GM12865 (cell line): ENCODE measurements around the gene TPBGL.
A peak's percentile ranks its signal among the peaks of the same experiment; 100 is the strongest.

ENCODE experiments used
- DNase-seq: peaks from one replicate; pipeline ENCODE4 v3.0.0; 2010; ENCODE audit warnings: low read depth
- H3K4me3 ChIP-seq: 2 replicates; pipeline ENCODE4 v1.5.1; 2011; ENCODE audit warnings: mild to moderate bottlenecking, low read depth, low read length, control low read depth
- TF ChIP-seq, protein P1 (sequence below): IDR thresholded peaks from 2 replicates; pipeline ENCODE4 v1.5.1; 2011; ENCODE audit warnings: low read length, control low read depth, low read depth, inconsistent platforms; ENCODE audit not compliant: insufficient read depth; ENCODE audit errors: missing control alignments

Gene TPBGL

DNA sequence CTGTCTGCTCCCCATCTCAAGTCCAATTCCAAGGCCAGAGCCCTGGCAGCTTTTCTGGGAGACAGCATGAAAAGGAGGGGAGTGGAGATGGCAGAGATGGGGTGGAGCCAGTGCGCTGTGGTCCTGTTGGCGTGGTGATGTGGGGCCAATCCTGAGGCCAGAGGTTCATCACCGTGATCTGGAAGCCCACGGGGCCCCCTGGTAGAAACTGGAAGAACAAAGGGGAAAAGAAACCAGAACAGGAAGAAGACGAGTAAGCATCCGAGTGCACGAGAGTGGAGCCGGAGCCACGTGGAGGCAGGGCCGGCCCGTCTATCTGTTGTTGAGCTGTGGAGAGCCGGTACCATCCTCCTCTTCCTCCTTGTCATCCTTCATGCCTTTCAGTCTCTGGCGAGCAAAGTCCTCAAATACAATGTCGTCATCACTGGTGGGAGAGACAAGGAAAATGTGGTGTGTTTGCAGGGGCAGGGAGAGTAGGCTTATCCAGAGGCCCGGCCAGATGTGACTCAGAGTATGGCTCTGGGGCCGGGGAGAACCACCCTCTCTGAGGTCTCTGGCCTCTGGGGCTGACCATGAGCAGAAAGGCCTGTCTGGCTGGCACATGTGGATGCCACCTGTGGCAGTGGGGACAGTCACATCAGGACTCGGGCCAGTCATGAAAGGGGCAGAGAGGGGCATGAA lies 25.4 kb downstream of the TPBGL start:
- TF ChIP-seq, protein P1, sequence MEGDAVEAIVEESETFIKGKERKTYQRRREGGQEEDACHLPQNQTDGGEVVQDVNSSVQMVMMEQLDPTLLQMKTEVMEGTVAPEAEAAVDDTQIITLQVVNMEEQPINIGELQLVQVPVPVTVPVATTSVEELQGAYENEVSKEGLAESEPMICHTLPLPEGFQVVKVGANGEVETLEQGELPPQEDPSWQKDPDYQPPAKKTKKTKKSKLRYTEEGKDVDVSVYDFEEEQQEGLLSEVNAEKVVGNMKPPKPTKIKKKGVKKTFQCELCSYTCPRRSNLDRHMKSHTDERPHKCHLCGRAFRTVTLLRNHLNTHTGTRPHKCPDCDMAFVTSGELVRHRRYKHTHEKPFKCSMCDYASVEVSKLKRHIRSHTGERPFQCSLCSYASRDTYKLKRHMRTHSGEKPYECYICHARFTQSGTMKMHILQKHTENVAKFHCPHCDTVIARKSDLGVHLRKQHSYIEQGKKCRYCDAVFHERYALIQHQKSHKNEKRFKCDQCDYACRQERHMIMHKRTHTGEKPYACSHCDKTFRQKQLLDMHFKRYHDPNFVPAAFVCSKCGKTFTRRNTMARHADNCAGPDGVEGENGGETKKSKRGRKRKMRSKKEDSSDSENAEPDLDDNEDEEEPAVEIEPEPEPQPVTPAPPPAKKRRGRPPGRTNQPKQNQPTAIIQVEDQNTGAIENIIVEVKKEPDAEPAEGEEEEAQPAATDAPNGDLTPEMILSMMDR = no peak
- H3K4me3 ChIP-seq = no peak overlapping the region
- no peak for DNase-seq

DNA sequence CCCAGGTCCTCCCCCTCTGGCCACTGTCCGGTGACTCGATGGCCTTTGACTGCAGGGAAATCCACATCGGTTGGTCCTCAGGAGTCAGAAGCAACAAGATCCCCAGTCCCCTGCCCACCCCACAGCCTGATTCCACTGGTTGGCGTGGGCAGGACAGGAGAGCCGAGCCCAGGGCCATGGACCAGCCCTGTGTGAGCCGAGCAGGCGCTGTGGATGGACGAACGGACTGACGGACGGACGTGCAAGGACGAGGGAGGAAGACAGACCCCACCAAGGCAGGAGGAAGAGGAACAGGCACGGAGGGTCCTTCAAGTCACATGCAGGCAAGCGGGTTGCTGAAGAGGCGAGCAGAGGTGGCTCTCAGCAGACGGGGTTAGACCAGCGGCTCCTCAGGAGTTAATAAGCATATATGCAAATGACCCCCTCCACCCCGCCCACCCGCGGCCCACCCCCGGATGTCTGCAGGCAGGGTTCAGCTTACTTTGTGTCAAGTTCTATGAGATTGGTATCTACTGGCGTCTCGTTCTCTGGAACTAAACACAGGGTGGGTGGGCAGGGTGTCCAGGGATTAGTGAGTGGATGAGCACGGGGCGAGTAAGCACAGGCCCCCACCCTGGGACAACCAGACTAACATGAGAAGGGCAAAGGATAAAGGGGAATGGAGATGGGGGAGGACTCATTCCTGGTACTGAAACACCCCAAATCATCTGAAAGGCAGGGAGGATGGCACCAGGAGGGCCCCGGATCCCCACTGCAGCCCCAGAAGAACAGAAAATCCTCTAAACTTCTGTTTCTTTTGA lies 26.8 kb downstream of the TPBGL start:
- no peak for DNase-seq
- no peak overlapping the region for H3K4me3 ChIP-seq
- TF ChIP-seq, protein P1 = no peak

DNA sequence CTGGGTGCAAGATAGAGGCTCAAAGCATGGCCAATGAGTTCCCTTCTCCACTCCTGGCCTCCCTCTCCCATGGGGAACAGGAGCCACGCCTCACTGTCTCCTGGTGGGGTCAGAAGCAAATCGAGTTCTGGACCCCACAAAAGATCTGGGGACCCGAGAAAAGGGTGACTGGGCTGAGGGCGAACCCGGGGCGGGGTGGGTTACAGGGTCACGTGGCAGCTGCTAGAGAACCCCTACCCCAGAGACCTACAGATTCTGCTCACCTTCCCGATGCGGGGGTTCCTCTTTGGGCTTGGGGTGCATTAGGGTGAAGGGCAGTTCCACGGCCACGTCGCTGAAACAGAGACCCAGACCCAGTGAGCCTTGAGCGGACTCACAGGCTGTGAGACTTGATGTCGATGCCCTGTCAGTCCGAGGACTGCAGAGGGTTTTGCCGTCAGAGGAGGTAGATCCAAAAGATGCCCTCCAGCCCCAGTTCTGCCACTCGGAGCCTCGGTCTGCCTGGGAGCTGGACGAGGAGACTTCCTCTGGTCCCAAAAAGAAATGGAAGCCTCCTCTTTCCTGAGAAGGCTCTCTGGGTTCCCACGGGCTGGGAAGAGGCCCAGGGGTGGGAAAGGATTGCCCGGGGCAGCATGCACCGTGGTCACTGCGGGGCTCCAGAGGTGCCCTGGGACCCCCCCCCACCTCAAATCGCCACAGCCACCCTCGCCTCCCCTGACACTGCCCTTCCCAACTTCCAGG lies 28.2 kb downstream of the TPBGL start:
- no peak overlapping the region for H3K4me3 ChIP-seq
- TF ChIP-seq, protein P1 = no peak
- DNase-seq = no peak

DNA sequence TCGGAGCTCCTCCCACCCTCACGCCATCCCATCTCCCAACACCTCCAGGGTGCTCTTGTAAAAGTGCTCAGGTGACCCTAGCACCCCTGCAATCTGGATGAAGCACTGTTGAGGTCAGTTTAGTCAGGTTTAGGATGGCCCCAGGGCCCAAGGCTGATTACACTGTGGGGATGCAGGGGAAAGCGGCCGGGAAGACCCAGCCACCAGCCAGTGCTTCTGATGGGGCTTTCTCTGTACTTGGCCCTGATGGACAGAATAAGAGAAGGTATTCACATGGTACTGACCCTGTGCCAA lies 28.7 kb downstream of the TPBGL start:
- no peak for DNase-seq
- TF ChIP-seq, protein P1 = no peak
- H3K4me3 ChIP-seq = no peak overlapping the region

DNA sequence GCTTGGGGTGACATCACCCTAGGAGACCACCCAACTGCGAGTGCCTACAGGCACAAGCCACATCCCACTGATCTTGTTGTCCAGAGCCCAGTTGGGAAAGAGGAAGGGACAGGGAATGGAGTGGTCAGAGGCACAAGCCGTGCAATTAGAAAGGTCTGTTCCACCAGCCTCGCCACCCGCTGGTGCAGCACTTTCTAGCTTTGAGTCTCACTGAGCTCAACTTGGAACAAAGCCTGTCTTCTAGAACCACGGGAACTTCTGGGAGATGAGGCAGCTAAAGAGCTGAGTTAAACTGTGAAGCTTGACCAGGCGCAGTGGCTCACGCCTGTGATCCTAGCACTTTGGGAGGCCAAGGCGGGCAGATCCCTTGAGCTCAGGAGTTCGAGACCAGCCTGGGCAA lies 29.3 kb downstream of the TPBGL start:
- DNase-seq = no peak
- TF ChIP-seq, protein P1 = no peak

DNA sequence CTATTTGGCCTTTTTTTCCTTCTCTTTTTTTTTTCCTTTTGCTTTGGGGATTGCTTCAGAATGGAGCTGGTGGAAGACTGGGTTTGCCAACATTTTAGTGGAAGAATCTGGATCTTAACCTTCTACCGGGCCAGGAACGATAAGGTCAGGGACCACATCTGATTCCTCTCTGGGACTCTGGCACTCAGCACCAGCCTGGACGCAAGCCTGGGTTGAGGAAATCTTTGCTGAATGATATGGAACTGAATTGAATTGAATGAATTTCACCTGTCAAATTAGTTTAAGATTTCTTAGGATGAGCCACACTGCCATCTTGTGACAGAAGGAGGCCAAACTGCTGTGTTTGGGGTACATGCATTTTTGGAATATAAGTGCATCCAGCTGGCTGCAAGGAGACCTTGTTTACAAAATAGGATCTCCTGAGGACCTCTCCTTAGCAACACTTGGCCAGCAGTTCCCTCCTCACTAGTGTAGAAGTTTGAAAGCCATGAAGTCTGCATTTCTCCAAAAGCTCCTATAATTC lies 30.4 kb downstream of the TPBGL start:
- peak; percentile 37 for DNase-seq
- no peak overlapping the region for H3K4me3 ChIP-seq
- TF ChIP-seq, protein P1 = peak; percentile 28

More for the DNA sequence above, 29.3 kb downstream of the TPBGL start:
- no peak overlapping the region for H3K4me3 ChIP-seq
